HG03432 (cell line): ENCODE measurements around the gene GRM8.

Experiments
- ATAC-seq: cut with Tn5 transposase; IDR thresholded peaks from one replicate; pipeline ENCODE4 v1.9.1; 2021; ENCODE audit warnings: mild to moderate bottlenecking, moderate library complexity; ENCODE audit not compliant: unreplicated experiment

Gene GRM8

GRCh38 chr7:127231415-127231814 lies 21.3 kb downstream of the GRM8 start:
- no peak for ATAC-seq

GRCh38 chr7:127230192-127230925 lies 22.4 kb downstream of the GRM8 start:
- no peak for ATAC-seq

GRCh38 chr7:127226685-127227374 lies 25.9 kb downstream of the GRM8 start:
- ATAC-seq: no peak

GRCh38 chr7:127221731-127222130 lies 31.0 kb downstream of the GRM8 start:
- ATAC-seq: no peak

GRCh38 chr7:127214956-127215718 lies 37.6 kb downstream of the GRM8 start:
- ATAC-seq: no peak

GRCh38 chr7:127209886-127210285 lies 42.9 kb downstream of the GRM8 start:
- ATAC-seq: no peak

- ATAC-seq: no peak
Observed at GRCh38 chr7:127208860-127209259, 43.9 kb downstream of the GRM8 start.

- no peak for ATAC-seq
Observed at GRCh38 chr7:127208351-127208750, 44.4 kb downstream of the GRM8 start.

GRCh38 chr7:127207806-127208205 lies 44.9 kb downstream of the GRM8 start:
- no peak for ATAC-seq

- ATAC-seq: no peak
Observed at GRCh38 chr7:127207230-127207629, 45.5 kb downstream of the GRM8 start.

- ATAC-seq: no peak
Observed at GRCh38 chr7:127194571-127194970, 58.2 kb downstream of the GRM8 start.

GRCh38 chr7:127189886-127190285 lies 62.9 kb downstream of the GRM8 start:
- ATAC-seq: no peak

GRCh38 chr7:127189074-127189473 lies 63.7 kb downstream of the GRM8 start:
- ATAC-seq: no peak

- ATAC-seq: no peak
Observed at GRCh38 chr7:127187740-127188139, 65.0 kb downstream of the GRM8 start.

- ATAC-seq: no peak
Observed at GRCh38 chr7:127186686-127187085, 66.1 kb downstream of the GRM8 start.

- no peak for ATAC-seq
Observed at GRCh38 chr7:127177156-127177555, 75.6 kb downstream of the GRM8 start.

GRCh38 chr7:127162366-127162765 lies 90.4 kb downstream of the GRM8 start:
- no peak for ATAC-seq

GRCh38 chr7:127158659-127159058 lies 94.1 kb downstream of the GRM8 start:
- no peak for ATAC-seq

- no peak for ATAC-seq
Observed at GRCh38 chr7:127154958-127155357, 97.8 kb downstream of the GRM8 start.

GRCh38 chr7:127154101-127154500 lies 98.6 kb downstream of the GRM8 start:
- no peak for ATAC-seq

- no peak for ATAC-seq
Observed at GRCh38 chr7:127153315-127153714, 99.4 kb downstream of the GRM8 start.

- no peak for ATAC-seq
Observed at GRCh38 chr7:127152423-127152822, 100.3 kb downstream of the GRM8 start.
